T-cell (primary cell): ENCODE measurements around the gene PNLIPRP2. TPM values are rescaled to one million over a fixed set of nuclear protein-coding genes. Genes with fewer than 3 reads are reported as not detected.

ENCODE experiments used
- ATAC-seq, 4 experiments: fragments of 200-7000 bp in 3 of 4; fragments of 150-1000 bp in 1 of 4; cut with Tn5 transposase; replicated peaks in 1 of 4; 1 replicate in 3 of 4; 2 replicates in 1 of 4; pipeline ENCODE4 v1.10.0; 2021; ENCODE audit warnings: moderate library complexity in 3 of 4, mild to moderate bottlenecking in 2 of 4, moderate number of reproducible peaks in 1 of 4
- CTCF ChIA-PET, 2 donors: fragments of 300-600 bp; sonication (Branson Sonifier 250); formaldehyde crosslinking; loops; one replicate each; lab custom pipeline; 2022; ENCODE audit warnings: antibody characterized with exemption in 2 of 2; lab: Charles Lee
- POLR2A ChIA-PET, 2 donors: fragments of 300-600 bp; sonication (Branson Sonifier 250); formaldehyde crosslinking; loops; one replicate each; lab custom pipeline; 2022; ENCODE audit warnings: antibody characterized with exemption in 2 of 2; lab: Charles Lee
- DNase-seq, 35 experiments: peaks; one replicate each; pipeline versions ENCODE4 v3.0.0 to v3.0.0-alpha.2; 2013 to 2023
- H3K27ac ChIP-seq: one replicate; pipeline ENCODE4 v1.5.1; 2013; ENCODE audit warnings: low read length
- H3K27me3 ChIP-seq, 2 experiments: replicated peaks in 1 of 2; 1 replicate in 1 of 2; 2 replicates in 1 of 2; pipeline versions ENCODE4 v1.6.1 to v1.7.0; 2013; ENCODE audit warnings: low read length in 1 of 2, mixed read lengths in 1 of 2; ENCODE audit not compliant: control insufficient read depth in 2 of 2, insufficient read depth in 2 of 2; ENCODE audit errors: extremely low read depth in 1 of 2
- H3K36me3 ChIP-seq, 2 donors: 1 replicate in 1 of 2; 2 replicates in 1 of 2; pipeline versions ENCODE4 v1.6.1 to v1.7.0; 2013; ENCODE audit warnings: low read length in 1 of 2; ENCODE audit not compliant: control insufficient read depth in 2 of 2, insufficient read depth in 1 of 2; ENCODE audit errors: extremely low read depth in 1 of 2
- H3K4me1 ChIP-seq, 2 experiments: 1 replicate in 1 of 2; 2 replicates in 1 of 2; pipeline versions ENCODE4 v1.6.1 to v1.7.0; 2013; ENCODE audit warnings: low read length in 2 of 2, mixed read lengths in 1 of 2; ENCODE audit not compliant: insufficient read depth in 2 of 2, control insufficient read depth in 1 of 2; ENCODE audit errors: extremely low read depth in 1 of 2
- H3K4me3 ChIP-seq, 2 donors: 1 replicate in 1 of 2; 2 replicates in 1 of 2; pipeline versions ENCODE4 v1.5.1 to v1.7.0; 2013; ENCODE audit warnings: mild to moderate bottlenecking in 2 of 2, low read length in 1 of 2, moderate library complexity in 1 of 2; ENCODE audit not compliant: control insufficient read depth in 1 of 2; ENCODE audit errors: extremely low read depth in 1 of 2
- H3K9me3 ChIP-seq: 2 replicates; pipeline ENCODE4 v1.7.0; 2013
- H3K27ac Mint-ChIP-seq, 2 donors: one replicate each; pipeline ENCODE4 v1.8.0; 2020 to 2021; ENCODE audit warnings: mild to moderate bottlenecking in 2 of 2, mixed read lengths in 2 of 2
- H3K27me3 Mint-ChIP-seq, 2 donors: one replicate each; pipeline ENCODE4 v1.8.0; 2021 to 2022; ENCODE audit warnings: mixed read lengths in 2 of 2
- H3K36me3 Mint-ChIP-seq: one replicate; pipeline ENCODE4 v1.8.0; 2021; ENCODE audit warnings: mixed read lengths
- H3K4me1 Mint-ChIP-seq, 3 donors: one replicate each; pipeline ENCODE4 v1.8.0; 2020 to 2022; ENCODE audit warnings: mixed read lengths in 3 of 3, mild to moderate bottlenecking in 1 of 3
- H3K4me3 Mint-ChIP-seq, 3 donors: one replicate each; pipeline ENCODE4 v1.8.0; 2020 to 2022; ENCODE audit warnings: mild to moderate bottlenecking in 3 of 3, mixed read lengths in 3 of 3, moderate library complexity in 3 of 3
- H3K9me3 Mint-ChIP-seq, 3 donors: one replicate each; pipeline ENCODE4 v1.8.0; 2020 to 2022; ENCODE audit warnings: mixed read lengths in 3 of 3
- WGBS: methylation state at CpG from one replicate; pipeline ENCODE4 v1.1.5; 2013; ENCODE audit warnings: missing lambda C conversion rate; ENCODE audit not compliant: insufficient coverage; 5-methylcytosine and 5-hydroxymethylcytosine counted together
- total RNA-seq, 35 experiments: library from RNA in 6 of 35; stranded (reverse) in 6 of 35; fragments of 120-200 nt in 1 of 35; gene quantifications; one replicate each; pipeline versions ENCODE4 v1.2.1 to v1.2.4 and lab custom pipeline; 2013 to 2026

The PNLIPRP2 gene
- total RNA-seq, 5 donors from 2014 or later (not counting 1 experiment from before 2014, with no cell fraction given): 0.82 to 0.96 (median 0.89) TPM; not detected in 2

GRCh38 chr10:116692225-116692624, 71.5 kb downstream of the PNLIPRP2 start:
- WGBS: 85% methylated on average over 8 of the region's 8 CpGs
- peaks cover 0 to 32% of the 10 kb centered on the region in 2 experiments for H3K27me3 ChIP-seq

GRCh38 chr10:116694243-116694926, 73.6 kb downstream of the PNLIPRP2 start:
- no peak for ATAC-seq
- no peak overlapping the region for H3K27ac ChIP-seq
- H3K27me3 ChIP-seq: peaks cover 0 to 25% of the 10 kb centered on the region in 2 experiments
- no peak overlapping the region for H3K4me3 Mint-ChIP-seq
- H3K27me3 Mint-ChIP-seq: peaks cover 47 to 66% of the 10 kb centered on the region in 2 donors
- no peaks in the 10 kb centered on the region for H3K36me3 ChIP-seq
- ChIA-PET POLR2A (no interaction called here), CTCF (no interaction called here)
- H3K4me3 ChIP-seq: no peak overlapping the region
- H3K4me1 ChIP-seq: no peaks in the 10 kb centered on the region
- H3K27ac Mint-ChIP-seq: peak overlapping the region in 1 of 2 donors; percentile 32
- no peaks in the 10 kb centered on the region for H3K4me1 Mint-ChIP-seq
- DNase-seq: no peak
- H3K36me3 Mint-ChIP-seq: no peaks in the 10 kb centered on the region
- no peaks in the 10 kb centered on the region for H3K9me3 Mint-ChIP-seq
- 59% methylated on average over 14 of the region's 14 CpGs for WGBS
- H3K9me3 ChIP-seq: no peaks in the 10 kb centered on the region

More at GRCh38 chr10:116692225-116692624, 71.5 kb downstream of the PNLIPRP2 start:
- H3K4me3 ChIP-seq: no peak overlapping the region
- Mint-ChIP-seq H3K27me3 (peaks cover 48 to 65% of the 10 kb centered on the region in 2 donors), H3K36me3 (no peaks in the 10 kb centered on the region), H3K9me3 (no peaks in the 10 kb centered on the region), H3K4me1 (no peaks in the 10 kb centered on the region), H3K27ac (no peak overlapping the region), H3K4me3 (no peak overlapping the region)
- H3K9me3 ChIP-seq: no peaks in the 10 kb centered on the region
- H3K27ac ChIP-seq: no peak overlapping the region
- no peak for ATAC-seq
- H3K4me1 ChIP-seq: no peaks in the 10 kb centered on the region
- ChIA-PET POLR2A (no interaction called here), CTCF (interaction anchor here in 1 of 2 donors (0.5 to 0.6 kb wide), 2 partner anchors 71 to 181 kb away, joined by 3 read pairs; no protein-coding TSS in a partner anchor)
- H3K36me3 ChIP-seq: no peaks in the 10 kb centered on the region
- no peak for DNase-seq

Other genes with a start within 250 kb of the PNLIPRP2 start
- not detected for gene PNLIPRP3, start 193.1 kb upstream of the PNLIPRP2 start, total RNA-seq
- 1 to 10 TPM in 3 of 5 donors, not detected in 2; 2.3 to 3.1 (median 2.6) TPM for gene PNLIP, start 75.0 kb upstream of the PNLIPRP2 start, total RNA-seq
- gene PNLIPRP1, start 30.0 kb upstream of the PNLIPRP2 start, total RNA-seq: 1 to 10 TPM in 3 of 5 donors, not detected in 2; 1.4 to 2.1 (median 2.0) TPM
- under 1 TPM; 0.26 to 0.89 (median 0.53) TPM for gene HSPA12A, start 121.6 kb downstream of the PNLIPRP2 start, total RNA-seq
- not detected for gene ENO4, start 228.5 kb downstream of the PNLIPRP2 start, total RNA-seq